Osteocyte (in vitro differentiated cells): Measurements from ENCODE around the gene ALDH1A2. TPM values are rescaled to one million over a fixed set of nuclear protein-coding genes. Genes with fewer than 3 reads are reported as not detected.
"Not testable (repeated sequence)": the region's sequence is repeated elsewhere in the genome, so short reads cannot be mapped to it uniquely, and the experiment has no call there.

Experiments
- DNase-seq: peaks from one replicate; pipeline ENCODE4 v3.0.0; 2021; ENCODE audit warnings: mixed read lengths; ENCODE audit not compliant: unreplicated experiment; ENCODE audit errors: extremely low spot score
- H3K27ac Mint-ChIP-seq: one replicate; pipeline ENCODE4 v1.8.0; 2021; ENCODE audit warnings: mild to moderate bottlenecking, mixed read lengths; ENCODE audit not compliant: unreplicated experiment
- H3K27me3 Mint-ChIP-seq: one replicate; pipeline ENCODE4 v1.8.0; 2021; ENCODE audit warnings: mixed read lengths; ENCODE audit not compliant: unreplicated experiment
- H3K36me3 Mint-ChIP-seq: one replicate; pipeline ENCODE4 v1.8.0; 2021; ENCODE audit warnings: mixed read lengths; ENCODE audit not compliant: unreplicated experiment
- H3K4me1 Mint-ChIP-seq: one replicate; pipeline ENCODE4 v1.8.0; 2021; ENCODE audit warnings: mixed read lengths; ENCODE audit not compliant: unreplicated experiment
- H3K4me3 Mint-ChIP-seq: one replicate; pipeline ENCODE4 v1.8.0; 2021; ENCODE audit warnings: mild to moderate bottlenecking, moderate library complexity, mixed read lengths; ENCODE audit not compliant: unreplicated experiment
- H3K9me3 Mint-ChIP-seq: one replicate; pipeline ENCODE4 v1.8.0; 2021; ENCODE audit warnings: mixed read lengths; ENCODE audit not compliant: unreplicated experiment
- total RNA-seq: library from RNA; stranded (reverse); gene quantifications from 2 replicates; pipeline ENCODE4 v1.2.1, GENCODE V29; 2021
- TF ChIP-seq, protein P1 (sequence below): fragments of 200-600 bp; sonication (generic); IDR thresholded peaks from 2 replicates; pipeline ENCODE4 v1.5.0; 2021; ENCODE audit warnings: antibody characterized with exemption, mild to moderate bottlenecking, moderate library complexity

Gene ALDH1A2
- total RNA-seq, 1 donor from 2014 or later, result 0.48 TPM

DNA sequence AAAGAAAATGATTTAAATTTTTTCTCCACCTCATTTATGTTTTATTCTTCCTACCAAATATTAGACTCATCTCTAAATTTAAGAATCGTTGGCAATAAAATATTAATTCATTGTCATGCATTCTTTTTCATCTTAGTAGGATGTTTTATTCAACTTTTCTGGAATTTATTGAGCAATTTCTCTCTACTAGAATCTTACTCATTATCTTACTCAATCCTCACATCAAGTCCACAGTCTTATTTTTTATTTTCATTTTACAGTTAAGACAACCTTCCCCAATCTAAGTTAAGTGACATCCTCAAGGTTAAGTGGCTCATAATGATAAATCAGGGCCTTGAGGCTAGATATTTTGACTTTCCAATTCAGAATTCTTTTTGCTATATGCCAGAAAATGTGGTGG lies 15.9 kb upstream of the ALDH1A2 start:
- Mint-ChIP-seq H3K9me3 (no peaks in the 10 kb centered on the region), H3K4me1 (no peaks in the 10 kb centered on the region), H3K27ac (no peak overlapping the region), H3K27me3 (peaks cover 56% of the 10 kb centered on the region), H3K4me3 (no peak overlapping the region), H3K36me3 (no peaks in the 10 kb centered on the region)
- TF ChIP-seq, protein P1, sequence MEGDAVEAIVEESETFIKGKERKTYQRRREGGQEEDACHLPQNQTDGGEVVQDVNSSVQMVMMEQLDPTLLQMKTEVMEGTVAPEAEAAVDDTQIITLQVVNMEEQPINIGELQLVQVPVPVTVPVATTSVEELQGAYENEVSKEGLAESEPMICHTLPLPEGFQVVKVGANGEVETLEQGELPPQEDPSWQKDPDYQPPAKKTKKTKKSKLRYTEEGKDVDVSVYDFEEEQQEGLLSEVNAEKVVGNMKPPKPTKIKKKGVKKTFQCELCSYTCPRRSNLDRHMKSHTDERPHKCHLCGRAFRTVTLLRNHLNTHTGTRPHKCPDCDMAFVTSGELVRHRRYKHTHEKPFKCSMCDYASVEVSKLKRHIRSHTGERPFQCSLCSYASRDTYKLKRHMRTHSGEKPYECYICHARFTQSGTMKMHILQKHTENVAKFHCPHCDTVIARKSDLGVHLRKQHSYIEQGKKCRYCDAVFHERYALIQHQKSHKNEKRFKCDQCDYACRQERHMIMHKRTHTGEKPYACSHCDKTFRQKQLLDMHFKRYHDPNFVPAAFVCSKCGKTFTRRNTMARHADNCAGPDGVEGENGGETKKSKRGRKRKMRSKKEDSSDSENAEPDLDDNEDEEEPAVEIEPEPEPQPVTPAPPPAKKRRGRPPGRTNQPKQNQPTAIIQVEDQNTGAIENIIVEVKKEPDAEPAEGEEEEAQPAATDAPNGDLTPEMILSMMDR, result no peak
- no peak for DNase-seq

DNA sequence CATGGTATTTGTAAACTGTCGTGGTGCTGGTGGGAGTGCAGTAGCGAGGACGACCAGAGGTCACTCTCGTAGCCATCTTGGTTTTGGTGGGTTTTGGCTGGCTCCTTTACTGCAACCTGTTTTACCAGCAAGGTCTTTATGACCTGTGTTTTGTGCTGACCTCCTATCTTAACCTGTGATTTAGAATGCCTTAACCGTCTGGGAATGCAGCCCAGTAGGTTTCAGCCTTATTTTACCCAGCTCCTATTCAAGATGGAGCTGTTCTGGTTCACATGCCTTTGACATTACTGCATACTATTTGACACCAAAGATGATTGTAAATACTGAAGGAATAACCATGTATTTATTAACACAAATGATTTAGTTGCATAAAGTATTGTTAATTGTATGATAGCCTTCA lies 15.4 kb upstream of the ALDH1A2 start:
- H3K36me3 Mint-ChIP-seq, H3K4me3 Mint-ChIP-seq, H3K4me1 Mint-ChIP-seq, H3K9me3 Mint-ChIP-seq, H3K27ac Mint-ChIP-seq, DNase-seq: not testable (repeated sequence)
- H3K27me3 Mint-ChIP-seq, result peaks cover 56% of the 10 kb centered on the region

DNA sequence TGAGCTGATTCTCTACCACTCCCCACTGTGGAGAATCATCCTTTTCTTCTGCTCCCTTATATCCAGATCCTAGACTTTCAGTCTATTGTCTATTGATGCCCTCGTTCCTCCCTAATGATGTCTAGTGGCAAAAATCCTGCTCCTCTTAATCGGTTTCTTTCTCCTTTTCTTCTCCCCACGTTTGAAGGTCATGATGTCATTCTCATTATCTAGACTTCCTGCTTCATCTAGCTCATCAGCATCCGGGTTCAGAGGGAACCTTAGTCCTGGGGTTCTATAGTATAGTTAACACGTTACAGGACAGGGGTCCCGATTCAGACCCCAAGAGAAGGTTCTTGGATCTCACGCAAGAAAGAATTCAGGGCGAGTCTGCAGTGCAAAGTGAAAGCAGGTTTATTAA lies 14.9 kb upstream of the ALDH1A2 start:
- no peak overlapping the region for H3K27ac Mint-ChIP-seq
- no peaks in the 10 kb centered on the region for H3K36me3 Mint-ChIP-seq
- no peaks in the 10 kb centered on the region for H3K9me3 Mint-ChIP-seq
- no peaks in the 10 kb centered on the region for H3K4me1 Mint-ChIP-seq
- TF ChIP-seq, protein P1, result no peak
- no peak overlapping the region for H3K4me3 Mint-ChIP-seq
- peaks cover 54% of the 10 kb centered on the region for H3K27me3 Mint-ChIP-seq
- no peak for DNase-seq

DNA sequence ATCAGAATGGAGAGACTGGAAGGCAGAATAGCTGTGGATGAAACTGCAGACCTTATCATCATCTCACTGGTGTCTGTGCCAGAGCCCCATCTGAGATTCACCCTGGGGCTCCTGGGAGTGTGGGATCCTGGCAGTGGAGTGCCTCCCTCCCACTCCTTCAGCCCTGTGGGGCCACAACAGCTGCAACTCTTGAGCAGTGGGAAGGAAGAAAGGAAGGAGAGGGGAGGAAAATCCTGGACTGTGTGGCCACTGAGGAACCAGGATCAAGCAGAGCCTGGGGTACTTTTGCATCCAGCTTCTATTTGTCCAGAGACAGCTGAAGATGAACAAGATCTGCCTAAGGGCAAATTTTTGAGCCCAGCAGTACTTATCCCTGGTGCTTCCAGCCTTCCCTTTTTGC lies 13.1 kb upstream of the ALDH1A2 start:
- DNase-seq, result no peak
- Mint-ChIP-seq H3K9me3 (no peaks in the 10 kb centered on the region), H3K36me3 (no peaks in the 10 kb centered on the region), H3K4me1 (no peaks in the 10 kb centered on the region), H3K27ac (no peak overlapping the region), H3K27me3 (peaks cover 62% of the 10 kb centered on the region), H3K4me3 (no peak overlapping the region)
- TF ChIP-seq, protein P1, result no peak

DNA sequence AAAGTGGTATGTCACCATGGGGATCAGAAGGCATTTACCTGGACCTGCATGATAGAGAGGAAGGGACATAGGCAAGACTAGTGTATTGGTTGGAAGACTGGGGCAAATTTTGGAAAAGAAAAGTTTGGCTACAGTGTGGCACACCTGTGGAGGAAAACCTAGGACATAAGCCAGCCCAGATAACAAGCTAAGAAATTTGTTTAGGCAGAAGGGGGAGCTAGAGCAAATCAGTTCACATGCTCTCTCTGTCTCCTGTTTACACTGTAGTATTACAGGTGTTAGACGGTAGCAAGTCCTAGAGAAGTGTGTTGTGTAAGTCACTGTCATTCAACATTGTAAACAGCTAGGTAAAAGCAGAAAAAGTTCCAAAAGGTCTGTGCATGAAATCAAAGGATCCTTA lies 11.9 kb upstream of the ALDH1A2 start:
- no peak for DNase-seq
- Mint-ChIP-seq H3K4me1 (no peaks in the 10 kb centered on the region), H3K36me3 (no peaks in the 10 kb centered on the region), H3K27me3 (peaks cover 64% of the 10 kb centered on the region), H3K9me3 (no peaks in the 10 kb centered on the region), H3K4me3 (no peak overlapping the region), H3K27ac (no peak overlapping the region)
- TF ChIP-seq, protein P1, result no peak

DNA sequence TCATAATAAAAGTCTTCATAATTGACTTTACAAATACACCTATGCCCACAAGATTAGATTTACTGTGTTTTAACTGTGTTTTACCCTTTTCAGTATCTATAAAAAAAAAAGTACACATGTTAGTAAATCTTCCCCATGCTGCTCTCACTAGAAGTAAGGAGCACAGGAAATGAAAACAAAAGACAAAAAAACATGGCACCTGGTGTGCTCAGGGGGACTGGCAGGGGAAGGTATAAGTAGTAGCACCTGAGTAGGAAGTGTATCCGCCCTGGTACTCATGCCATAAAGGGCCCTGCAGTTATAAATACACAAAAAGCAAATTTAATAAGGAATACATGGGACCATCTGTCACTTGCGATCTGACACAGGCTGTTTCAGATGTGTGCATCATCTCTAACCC lies 8.9 kb upstream of the ALDH1A2 start:
- Mint-ChIP-seq H3K27ac (no peak overlapping the region), H3K9me3 (no peaks in the 10 kb centered on the region), H3K4me3 (no peak overlapping the region), H3K27me3 (peaks cover 75% of the 10 kb centered on the region), H3K4me1 (peaks cover 3% of the 10 kb centered on the region), H3K36me3 (no peaks in the 10 kb centered on the region)
- DNase-seq, result no peak
- TF ChIP-seq, protein P1, result no peak
